Endothelial cell of hepatic sinusoid (primary cell): ENCODE results near the gene RNF123.

Experiments
- in situ Hi-C: cut with HindIII; loops from 2 replicates; pipeline ENCODE4 v1.10.0; 2017; ENCODE audit warnings: low sequenced_read_pairs

Gene RNF123

DNA sequence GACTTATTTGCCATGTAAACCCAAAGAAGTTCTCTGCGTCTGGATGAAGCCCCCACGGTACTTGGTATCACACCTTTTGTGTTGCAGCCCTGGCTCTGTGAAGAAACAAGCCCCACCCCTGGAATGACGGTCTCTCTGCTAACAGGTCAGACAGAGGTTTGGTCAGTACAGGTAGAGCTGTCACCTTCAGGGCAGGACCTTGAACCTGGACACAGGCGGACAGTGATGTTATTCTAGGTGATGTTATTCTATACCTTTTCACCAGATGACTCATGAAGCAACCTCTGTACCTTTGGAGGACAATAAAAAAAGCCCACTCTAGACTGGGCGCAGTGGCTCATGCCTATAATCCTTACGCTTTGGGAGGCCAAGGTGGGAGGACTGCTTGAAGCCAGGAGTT, 45.4 kb downstream of the RNF123 start:
- in situ Hi-C loops, result no loop called here

DNA sequence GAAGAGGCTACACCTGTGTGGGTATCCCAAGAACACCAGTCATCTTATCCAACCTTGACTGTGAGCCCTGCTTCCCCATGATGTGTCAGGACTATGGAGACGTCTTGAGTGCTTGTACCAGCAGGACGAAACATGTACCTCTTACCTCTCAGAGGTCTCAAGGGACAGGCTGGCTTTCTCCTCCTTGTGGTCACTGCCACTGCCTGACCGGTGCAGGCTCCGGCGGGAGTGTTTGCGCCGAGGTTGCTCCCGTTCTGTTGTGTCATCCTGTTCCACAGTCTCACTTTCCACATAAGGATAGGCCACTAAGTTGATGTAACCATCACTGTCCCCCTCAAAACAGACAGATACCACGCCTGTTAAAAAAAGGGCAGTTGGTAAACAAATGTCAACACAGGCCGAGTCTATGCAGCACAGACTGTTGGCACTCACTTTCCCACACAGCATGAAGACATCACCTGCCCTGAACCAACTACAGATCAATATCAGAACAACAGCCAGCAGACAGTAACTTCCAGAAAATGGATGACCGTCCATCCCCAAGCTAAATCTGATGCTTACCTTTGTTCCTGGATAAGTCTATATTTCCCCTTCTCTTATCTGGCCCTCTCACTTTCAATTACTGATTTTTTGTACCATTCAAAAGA, 48.8 kb downstream of the RNF123 start:
- in situ Hi-C loops, result no loop called here

DNA sequence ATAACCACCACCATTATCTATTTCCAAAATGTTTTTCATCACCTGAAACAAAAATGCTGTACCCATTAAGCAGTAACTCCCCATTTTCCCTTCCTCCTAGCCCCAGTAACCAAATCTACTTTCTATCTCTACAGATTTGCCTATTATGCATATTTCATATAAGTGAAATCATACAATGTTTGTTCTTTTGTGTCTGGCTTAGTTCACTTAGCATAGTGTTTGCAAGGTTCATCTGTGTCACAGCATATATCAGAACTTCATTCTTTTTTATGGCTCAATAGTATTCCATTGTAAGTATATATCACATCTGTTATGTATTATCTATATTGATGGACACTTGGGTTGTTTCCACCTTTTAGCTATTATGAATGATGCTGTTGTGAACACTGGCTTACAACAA, 51.1 kb downstream of the RNF123 start:
- in situ Hi-C loops, result loop anchor here (10.0 kb wide), 1 partner anchor 124 kb away; the partner anchor contains the start of gene CAMKV

DNA sequence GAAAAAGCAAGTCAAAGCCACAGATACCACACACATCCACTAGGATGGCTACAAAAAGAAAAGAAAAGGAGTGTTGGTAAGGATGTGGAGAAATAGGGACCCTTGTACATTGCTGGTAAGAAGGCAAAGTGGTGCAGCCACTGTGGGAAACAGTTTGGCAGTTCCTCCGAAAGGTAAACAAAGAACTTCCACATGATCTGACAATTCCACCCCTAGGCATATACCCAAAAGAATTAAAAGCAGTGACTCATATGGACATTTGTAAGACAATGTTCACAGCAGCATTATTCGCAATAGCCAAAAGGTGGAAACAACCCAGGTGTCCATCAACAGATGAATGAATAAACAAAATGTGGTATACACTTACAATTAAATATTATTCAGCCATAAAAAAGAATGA, 56.6 kb downstream of the RNF123 start:
- in situ Hi-C loops, result loop anchor here (5.0 to 10.0 kb wide), 2 partner anchors 69 to 119 kb away; partner anchors contain the start of gene CAMKV

DNA sequence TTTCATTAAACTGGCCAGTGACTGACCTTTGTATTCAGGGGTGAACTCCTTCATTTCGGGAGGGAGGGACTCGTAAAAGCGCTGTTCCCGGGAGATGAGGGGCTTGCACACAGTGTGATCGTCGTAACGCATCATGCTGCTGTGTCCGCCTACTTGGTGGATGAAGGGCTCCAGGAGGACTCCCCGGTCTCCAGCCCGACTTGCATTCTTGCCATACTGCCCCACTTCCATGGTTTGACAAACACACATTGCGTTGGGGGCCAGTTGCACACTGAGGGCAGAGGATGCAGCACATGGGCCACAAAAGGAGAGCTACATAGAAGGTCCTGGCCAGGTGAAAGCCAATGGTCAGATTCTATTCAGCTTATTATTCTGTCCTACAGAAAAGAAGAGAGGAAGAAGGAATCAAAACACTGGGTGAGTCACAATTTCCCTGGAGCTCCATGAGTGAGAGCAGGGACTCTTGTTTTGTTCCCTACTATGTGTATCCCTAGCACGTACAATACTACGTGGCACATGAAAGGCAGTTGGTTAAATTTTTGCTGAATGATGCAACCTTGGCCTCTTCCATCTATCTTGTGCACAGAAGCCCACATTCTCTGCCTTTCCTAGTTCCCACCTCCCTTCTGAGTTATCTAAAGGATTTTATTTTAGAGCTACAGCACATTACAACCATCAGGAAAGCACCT, 58.6 kb downstream of the RNF123 start:
- in situ Hi-C loops, result loop anchor here (5.0 to 10.0 kb wide), 2 partner anchors 71 to 117 kb away; partner anchors contain the start of gene CAMKV

DNA sequence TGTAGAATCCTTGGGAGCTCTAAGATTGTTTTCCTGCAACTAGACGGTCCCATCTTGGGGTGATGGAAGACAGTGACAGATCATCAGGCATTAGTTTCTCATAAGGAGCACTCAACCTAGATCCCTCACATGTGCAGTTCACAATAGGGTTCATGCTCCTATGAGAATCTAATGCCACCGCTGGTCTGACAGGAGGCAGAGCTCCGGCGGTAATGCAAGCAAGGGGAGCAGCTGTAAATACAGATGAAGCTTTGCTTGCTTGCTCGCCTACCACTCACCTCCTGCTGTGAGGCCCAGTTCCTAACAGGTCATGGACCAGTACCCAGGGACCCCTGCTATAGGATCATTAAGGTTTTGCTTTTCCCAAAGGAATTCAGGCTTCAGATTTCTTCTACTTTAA, 59.5 kb downstream of the RNF123 start:
- in situ Hi-C loops, result loop anchor here (5.0 to 10.0 kb wide), 2 partner anchors 72 to 116 kb away; partner anchors contain the start of gene CAMKV

DNA sequence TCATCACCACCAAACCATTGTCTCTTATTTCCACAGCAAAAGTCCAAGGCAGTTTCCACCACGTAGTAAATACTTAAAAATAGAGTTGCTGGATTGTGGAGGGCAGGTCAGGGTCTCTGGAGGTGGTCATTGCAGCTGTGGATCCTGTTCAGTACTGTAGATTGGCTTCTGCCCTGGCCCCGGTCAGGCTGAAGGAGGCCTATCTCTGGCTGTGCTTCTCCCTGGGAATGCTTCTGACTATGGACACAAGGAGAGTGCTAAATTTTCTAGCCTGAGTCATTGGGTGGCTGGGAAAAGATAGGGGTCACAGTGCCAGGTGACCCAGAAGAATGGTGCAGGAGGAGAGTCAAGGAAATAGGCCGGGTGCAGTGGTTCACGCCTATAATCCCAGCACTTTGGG, 60.7 kb downstream of the RNF123 start:
- in situ Hi-C loops, result no loop called here

DNA sequence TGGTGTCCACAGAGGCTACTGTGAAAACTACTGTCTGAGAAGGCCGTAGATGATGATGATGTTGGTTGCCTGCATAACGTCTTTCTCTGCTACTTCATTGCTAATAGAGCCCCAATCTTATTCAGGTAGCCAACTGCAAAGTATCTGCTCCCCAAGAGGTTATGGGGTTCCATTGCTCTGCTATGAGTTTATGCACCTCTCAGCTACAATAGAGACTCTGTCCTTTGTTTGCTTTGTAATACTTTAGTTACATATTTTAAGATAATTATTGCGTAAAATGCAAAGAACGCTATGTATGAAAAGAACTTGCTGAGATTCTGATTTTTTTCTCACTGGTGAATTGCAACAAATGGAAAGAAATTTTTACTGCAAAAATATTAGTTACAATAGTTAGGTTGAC, 62.1 kb downstream of the RNF123 start:
- in situ Hi-C loops, result no loop called here

DNA sequence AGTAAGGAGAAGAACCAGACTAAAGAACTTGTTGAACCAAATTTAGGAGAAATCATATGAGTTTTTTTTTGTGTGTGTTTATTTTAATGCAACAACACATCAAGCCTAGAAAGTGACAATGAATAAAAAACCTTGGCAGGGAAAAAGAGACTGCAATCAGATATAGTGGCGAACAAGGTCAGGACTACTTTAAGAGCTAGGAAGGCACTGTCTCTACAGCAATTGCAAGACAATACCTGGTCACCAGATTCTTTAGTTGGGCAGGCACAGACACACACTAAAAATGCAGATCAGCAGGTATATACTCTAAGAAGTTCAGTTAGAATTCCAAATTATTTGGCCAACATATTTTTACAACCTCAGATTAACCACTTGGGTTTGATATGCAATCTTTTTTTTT, 65.2 kb downstream of the RNF123 start:
- in situ Hi-C loops, result no loop called here

DNA sequence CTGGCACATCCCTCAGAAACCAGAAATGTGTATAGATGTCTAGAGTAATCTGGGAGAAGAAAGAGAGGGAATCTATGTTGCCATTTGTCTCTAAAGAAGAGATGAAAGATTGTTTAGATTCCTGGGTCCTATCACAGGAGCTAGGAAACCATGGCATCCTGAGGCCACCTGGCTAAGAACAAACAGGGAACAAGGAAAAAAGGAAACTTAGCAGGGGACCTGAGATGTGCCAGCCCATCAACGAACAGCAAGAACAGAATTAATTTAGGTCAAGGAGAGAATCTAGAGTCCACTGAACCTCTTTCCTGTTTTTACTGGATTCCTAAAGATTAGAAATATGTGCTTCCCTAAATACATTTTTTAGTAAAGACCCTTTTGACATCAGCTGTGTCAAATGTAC, 66.7 kb downstream of the RNF123 start:
- in situ Hi-C loops, result no loop called here

DNA sequence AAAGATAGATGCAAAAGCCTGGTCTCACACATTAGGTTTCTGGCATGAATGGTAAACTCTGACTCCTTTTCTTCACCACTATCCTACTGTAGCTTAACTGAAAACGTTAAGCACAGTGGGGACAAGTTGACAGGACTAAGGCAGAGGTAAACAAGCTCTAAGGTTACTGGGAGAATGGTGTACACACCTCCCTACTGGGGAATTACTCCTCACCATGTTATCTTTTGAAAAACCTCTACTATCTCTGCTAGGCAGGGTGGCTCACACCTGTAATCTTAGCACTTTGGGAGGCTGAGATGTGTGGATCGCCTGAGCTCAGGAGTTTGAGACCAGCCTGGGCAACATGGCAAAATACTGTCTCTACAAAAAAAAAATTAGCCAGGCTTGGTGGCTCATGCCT, 67.8 kb downstream of the RNF123 start:
- in situ Hi-C loops, result no loop called here

DNA sequence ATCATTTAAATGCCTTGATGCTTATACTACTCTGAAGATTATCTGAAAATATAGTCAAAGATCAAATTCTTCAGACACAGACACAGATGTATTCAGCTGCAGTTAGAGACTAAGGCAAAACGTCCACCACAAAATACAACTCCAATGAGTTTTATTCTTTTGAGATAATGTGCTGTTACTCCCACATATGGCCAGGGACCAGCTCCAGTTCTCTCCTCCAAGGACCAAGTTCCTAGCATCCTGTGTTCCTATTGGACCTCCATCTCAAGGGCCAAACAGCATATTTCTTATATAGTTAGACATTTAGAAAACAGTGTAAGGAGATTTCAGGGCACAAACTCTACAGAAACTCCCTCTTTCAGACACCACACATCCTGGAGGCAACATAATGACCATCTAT, 69.9 kb downstream of the RNF123 start:
- in situ Hi-C loops, result no loop called here

DNA sequence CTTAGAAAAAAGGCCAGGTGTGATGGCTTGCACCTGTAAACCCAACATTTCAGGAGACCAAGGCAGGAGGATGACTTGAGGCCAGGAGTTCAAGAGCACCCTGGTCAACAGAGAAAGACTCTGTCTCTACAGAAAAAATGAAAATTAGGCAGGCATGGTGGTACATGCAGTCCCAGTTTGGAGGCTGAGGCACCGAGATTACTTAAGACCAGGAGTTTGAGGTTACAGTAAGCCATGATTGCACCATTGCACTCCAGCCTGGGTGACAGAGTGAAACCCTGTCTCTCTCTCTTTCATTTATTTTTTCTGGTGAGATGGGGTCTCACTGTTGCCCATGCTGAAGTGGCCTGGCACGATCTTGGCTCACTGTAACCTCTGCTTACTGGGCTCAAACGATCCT, 72.3 kb downstream of the RNF123 start:
- in situ Hi-C loops, result no loop called here

DNA sequence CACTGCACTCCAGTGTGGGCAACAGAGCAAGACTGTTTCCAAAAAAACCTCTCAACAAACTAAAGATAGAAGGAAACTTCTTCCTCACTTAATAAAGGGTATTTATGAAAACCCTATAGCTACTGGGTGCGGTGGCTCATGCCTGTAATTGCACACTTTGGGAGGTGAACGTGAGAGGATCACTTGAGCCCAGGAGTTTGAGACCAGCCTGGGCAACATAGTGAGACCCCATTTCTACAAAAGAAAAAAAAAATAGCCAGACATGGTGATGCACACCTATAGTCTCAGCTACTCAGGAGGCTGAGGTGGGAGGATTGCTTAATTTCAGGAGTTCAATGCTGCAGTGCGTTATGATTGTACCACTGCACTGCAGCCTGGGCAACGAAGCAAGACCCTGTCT, 74.6 kb downstream of the RNF123 start:
- in situ Hi-C loops, result no loop called here

DNA sequence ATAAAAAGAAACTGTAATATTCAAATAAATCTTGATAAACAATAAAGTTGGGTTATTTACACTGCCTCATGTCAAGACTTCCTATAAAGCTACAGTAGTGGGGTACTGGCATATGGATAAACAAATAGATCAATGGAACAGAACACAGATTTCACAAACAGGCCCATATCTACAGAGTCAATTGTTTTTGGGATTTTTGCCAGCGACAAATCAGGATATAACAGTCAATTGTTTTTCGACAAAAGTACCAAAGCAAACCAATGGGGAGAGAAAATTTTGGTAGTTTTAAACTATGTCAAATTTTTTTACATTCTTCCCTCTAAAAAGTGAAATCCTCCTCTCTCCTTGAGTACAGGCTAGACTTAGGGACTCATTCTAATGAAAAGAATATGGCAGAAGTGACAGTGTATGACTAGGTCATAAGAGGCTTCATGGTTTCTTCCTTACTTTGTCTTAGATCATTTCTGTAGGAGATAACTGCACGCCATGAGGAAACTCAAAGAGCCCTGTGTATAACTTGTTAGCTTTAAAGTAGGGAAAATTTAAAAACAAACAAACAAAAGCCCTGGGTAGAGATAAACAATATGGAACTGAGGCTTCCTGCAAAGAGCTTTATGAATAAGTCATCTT, 80.0 kb downstream of the RNF123 start:
- in situ Hi-C loops, result no loop called here

DNA sequence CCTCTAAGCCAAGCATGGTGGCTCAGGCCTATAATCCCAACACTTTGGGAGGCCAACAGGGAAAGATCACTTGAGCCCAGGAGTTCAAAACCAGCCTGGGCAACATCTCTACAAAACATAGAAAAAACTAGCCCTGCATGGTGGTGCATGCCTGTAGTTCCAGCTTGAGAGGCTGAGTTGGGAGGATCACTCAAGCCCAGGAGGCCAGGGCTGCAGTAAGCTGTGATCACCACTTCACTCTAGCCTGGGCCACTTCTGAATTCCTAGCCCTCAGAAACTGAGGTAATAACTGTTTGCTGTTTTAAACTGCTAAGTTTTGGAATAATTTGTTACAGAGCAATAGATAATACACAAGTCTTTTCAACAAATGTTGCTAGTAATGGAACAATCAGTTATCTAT, 80.6 kb downstream of the RNF123 start:
- in situ Hi-C loops, result loop anchor here (5.0 to 10.0 kb wide), 3 partner anchors 67 to 95 kb away; partner anchors contain the start of gene CAMKV
